GM21529 (cell line): ENCODE measurements around the gene AMPD1.
A peak's percentile ranks its signal among the peaks of the same experiment; 100 is the strongest.

Source experiments
- ATAC-seq: cut with Tn5 transposase; IDR thresholded peaks from one replicate; pipeline ENCODE4 v1.9.1; 2021; ENCODE audit not compliant: unreplicated experiment

Gene AMPD1

GRCh38 chr1:114700036-114700600 is 4.8 kb upstream of the AMPD1 start:
- ATAC-seq = no peak

- ATAC-seq = no peak
Measured at GRCh38 chr1:114696810-114697209, 1.5 kb upstream of the AMPD1 start.

GRCh38 chr1:114694540-114695310 is 621 bp downstream of the AMPD1 start:
- ATAC-seq = no peak

GRCh38 chr1:114692947-114693346 is 2.4 kb downstream of the AMPD1 start:
- ATAC-seq = no peak

GRCh38 chr1:114691061-114691460 is 4.3 kb downstream of the AMPD1 start:
- no peak for ATAC-seq

GRCh38 chr1:114690148-114690547 is 5.2 kb downstream of the AMPD1 start:
- ATAC-seq = no peak

- no peak for ATAC-seq
Measured at GRCh38 chr1:114688526-114688925, 6.8 kb downstream of the AMPD1 start.

- no peak for ATAC-seq
Measured at GRCh38 chr1:114685851-114686250, 9.5 kb downstream of the AMPD1 start.

- no peak for ATAC-seq
Measured at GRCh38 chr1:114677691-114678090, 17.7 kb downstream of the AMPD1 start.

GRCh38 chr1:114676115-114676514 is 19.2 kb downstream of the AMPD1 start:
- no peak for ATAC-seq

GRCh38 chr1:114671939-114672275 is 23.4 kb downstream of the AMPD1 start:
- no peak for ATAC-seq

- ATAC-seq = no peak
Measured at GRCh38 chr1:114671011-114671938, 24.1 kb downstream of the AMPD1 start.

GRCh38 chr1:114670083-114671010 is 25.0 kb downstream of the AMPD1 start:
- peak; percentile 99 for ATAC-seq

- peak; percentile 63 for ATAC-seq
Measured at GRCh38 chr1:114669562-114670082, 25.7 kb downstream of the AMPD1 start, which contains the start of gene DENND2C. DENND2C (minus strand) TSS chr1:114670049; CDS start chr1:114625984, 44,065 bp downstream.

GRCh38 chr1:114668784-114669561 is 26.4 kb downstream of the AMPD1 start:
- ATAC-seq = no peak

- no peak for ATAC-seq
Measured at GRCh38 chr1:114668373-114668772, 27.0 kb downstream of the AMPD1 start.

GRCh38 chr1:114666954-114667353 is 28.4 kb downstream of the AMPD1 start:
- ATAC-seq = no peak

- no peak for ATAC-seq
Measured at GRCh38 chr1:114660238-114660637, 35.1 kb downstream of the AMPD1 start.

- no peak for ATAC-seq
Measured at GRCh38 chr1:114651893-114652292, 43.5 kb downstream of the AMPD1 start.

- no peak for ATAC-seq
Measured at GRCh38 chr1:114648503-114648902, 46.8 kb downstream of the AMPD1 start.
